ENCODE measurements around the gene PMS1. TPM values are rescaled to one million over a fixed set of nuclear protein-coding genes. Genes with fewer than 3 reads are reported as not detected.

The PMS1 gene
- total and polyA plus RNA-seq, 11 donors = 6.2 to 16.7 (median 9.0) TPM

GRCh38 chr2:189841019-189841418, 56.8 kb downstream of the PMS1 start:
- H3K4me1 ChIP-seq = peaks cover 0 to 11% (median 0%) of the 10 kb centered on the region in 12 donors
- TF ChIP-seq CTCF (IDR thresholded peaks at IDR 0.05) (no peak), POLR2A (IDR thresholded peaks at IDR 0.05) (no peak)
- ATAC-seq (no peak), DNase-seq (no peak)
- intact Hi-C loops (cut with DNase I) = no loop called here
- no peak overlapping the region for H3K4me3 ChIP-seq
- no peaks in the 10 kb centered on the region for H3K9me3 ChIP-seq
- peaks cover 0 to 24% (median 15%) of the 10 kb centered on the region in 9 donors for H3K36me3 ChIP-seq
- H3K27ac ChIP-seq = no peak overlapping the region
- no peaks in the 10 kb centered on the region for H3K27me3 ChIP-seq

GRCh38 chr2:189848276-189848675, 64.0 kb downstream of the PMS1 start:
- peak in 1 of 4 donors; percentile 65 for ATAC-seq
- Histone ChIP-seq H3K9me3 (no peaks in the 10 kb centered on the region), H3K27me3 (no peaks in the 10 kb centered on the region), H3K4me1 (peaks cover 0 to 5% (median 0%) of the 10 kb centered on the region in 12 donors), H3K27ac (no peak overlapping the region), H3K36me3 (peaks cover 0 to 49% (median 33%) of the 10 kb centered on the region in 9 donors), H3K4me3 (no peak overlapping the region)
- DNase-seq = no peak
- TF ChIP-seq POLR2A (IDR thresholded peaks at IDR 0.05) = no peak
- TF ChIP-seq CTCF (IDR thresholded peaks at IDR 0.05) = no peak
- 84 to 92% (median 90%) methylated on average over 2 of the region's 2 CpGs for WGBS, 4 donors
- intact Hi-C loops (cut with DNase I) = no loop called here

- Histone ChIP-seq H3K4me1 (peaks cover 0 to 5% (median 0%) of the 10 kb centered on the region in 12 donors), H3K9me3 (no peaks in the 10 kb centered on the region), H3K36me3 (peaks cover 0 to 52% (median 29%) of the 10 kb centered on the region in 9 donors), H3K27me3 (no peaks in the 10 kb centered on the region), H3K4me3 (no peak overlapping the region), H3K27ac (peak overlapping the region in 2 of 12 donors; percentile 8 to 30)
- no peak for DNase-seq
- intact Hi-C loops (cut with DNase I) = no loop called here
- no peak for ATAC-seq
- no peak for TF ChIP-seq CTCF (IDR thresholded peaks at IDR 0.05)
- TF ChIP-seq POLR2A (IDR thresholded peaks at IDR 0.05) = no peak
- WGBS, 4 donors = 82 to 90% (median 85%) methylated on average over 2 of the region's 2 CpGs
Observed at GRCh38 chr2:189849550-189849949, 65.3 kb downstream of the PMS1 start.

- no peak for TF ChIP-seq POLR2A (IDR thresholded peaks at IDR 0.05)
- no peak for TF ChIP-seq CTCF (IDR thresholded peaks at IDR 0.05)
- Histone ChIP-seq H3K36me3 (peaks cover 0 to 57% (median 11%) of the 10 kb centered on the region in 9 donors), H3K27ac (no peak overlapping the region), H3K9me3 (no peaks in the 10 kb centered on the region), H3K4me3 (no peak overlapping the region), H3K4me1 (peaks cover 0 to 5% (median 0%) of the 10 kb centered on the region in 12 donors), H3K27me3 (no peaks in the 10 kb centered on the region)
- 53 to 70% (median 64%) methylated on average over 1 of the region's 1 CpG for WGBS, 4 donors
- ATAC-seq (no peak), DNase-seq (no peak)
- intact Hi-C loops (cut with DNase I) = no loop called here
Observed at GRCh38 chr2:189851174-189851826, 67.0 kb downstream of the PMS1 start.

Measured in heart left ventricle (tissue), 16 donors.